Neural cell (in vitro differentiated cells): ENCODE data around the gene SMIM1. TPM values are rescaled to one million over a fixed set of nuclear protein-coding genes. Genes with fewer than 3 reads are reported as not detected.

Experiments
- H2AFZ ChIP-seq: fragments of 200-600, 300-800 bp; sonication (generic), shearing (Covaris generic); 2 replicates; pipeline ENCODE4 v1.6.0; 2014; ENCODE audit warnings: low read depth, mild to moderate bottlenecking, antibody characterized with exemption, low read length, moderate library complexity
- H3F3A ChIP-seq: fragments of 200-600 bp; shearing (Covaris generic); 2 replicates; pipeline ENCODE4 v1.6.1; 2016; ENCODE audit warnings: mild to moderate bottlenecking, moderate library complexity, mixed read lengths, antibody characterized with exemption, low read length; ENCODE audit not compliant: insufficient read depth, poor library complexity, severe bottlenecking
- H3K27ac ChIP-seq: fragments of 200-600, 300-800 bp; sonication (generic), shearing (Covaris generic); 2 replicates; pipeline ENCODE4 v1.5.1; 2014; ENCODE audit warnings: mild to moderate bottlenecking, low read length, moderate library complexity
- H3K27me3 ChIP-seq: fragments of 300-800, 200-600 bp; sonication (generic), shearing (Covaris generic); 2 replicates; pipeline ENCODE4 v1.6.0; 2014; ENCODE audit warnings: mild to moderate bottlenecking, low read depth, low read length, moderate library complexity; ENCODE audit not compliant: insufficient read depth
- H3K36me3 ChIP-seq: fragments of 300-800, 200-600 bp; sonication (generic), shearing (Covaris generic); 2 replicates; pipeline ENCODE4 v1.5.1; 2014; ENCODE audit warnings: mild to moderate bottlenecking, antibody characterized with exemption, low read length, moderate library complexity; ENCODE audit not compliant: insufficient read depth
- H3K4me2 ChIP-seq: fragments of 300-800, 200-600 bp; sonication (generic), shearing (Covaris generic); 2 replicates; pipeline ENCODE4 v1.6.0; 2014; ENCODE audit warnings: mild to moderate bottlenecking, low read length
- H3K4me3 ChIP-seq: fragments of 300-800, 200-600 bp; sonication (generic), shearing (Covaris generic); 2 replicates; pipeline ENCODE4 v1.5.1; 2014; ENCODE audit warnings: mild to moderate bottlenecking, low read length, moderate library complexity
- H3K79me2 ChIP-seq: fragments of 200-600 bp; shearing (Covaris generic); replicated peaks from 2 replicates; pipeline ENCODE4 v1.6.0; 2014; ENCODE audit warnings: mild to moderate bottlenecking, low read length, moderate library complexity; ENCODE audit not compliant: insufficient read depth
- H3K9ac ChIP-seq: fragments of 300-800, 200-600 bp; sonication (generic), shearing (Covaris generic); 2 replicates; pipeline ENCODE4 v1.6.1; 2016; ENCODE audit warnings: mild to moderate bottlenecking, low read length, mixed read lengths
- H3K9me2 ChIP-seq: fragments of 200-600 bp; shearing (Covaris generic); 2 replicates; pipeline ENCODE4 v1.6.1; 2016; ENCODE audit warnings: mild to moderate bottlenecking, low read length, mixed read lengths; ENCODE audit not compliant: insufficient read depth
- H3K9me3 ChIP-seq: fragments of 200-600, 300-800 bp; sonication (generic), shearing (Covaris generic); 2 replicates; pipeline ENCODE4 v1.6.1; 2016; ENCODE audit warnings: mild to moderate bottlenecking, mixed run types, low read length, moderate library complexity, mixed read lengths
- H4K20me1 ChIP-seq: fragments of 200-600 bp; shearing (Covaris generic); 2 replicates; pipeline ENCODE4 v1.6.1; 2016; ENCODE audit warnings: mild to moderate bottlenecking, mixed run types; ENCODE audit not compliant: insufficient read depth
- CTCF ChIP-seq: fragments of 450-650 bp; IDR thresholded peaks from 2 replicates; pipeline ENCODE4 v1.5.1; 2014; ENCODE audit warnings: antibody characterized with exemption, mild to moderate bottlenecking, moderate library complexity; ENCODE audit not compliant: poor library complexity, severe bottlenecking
- EP300 ChIP-seq: fragments of 450-650 bp; conservative IDR thresholded peaks from 2 replicates; pipeline ENCODE4 v1.6.1; 2014; ENCODE audit warnings: antibody characterized with exemption, mild to moderate bottlenecking, moderate library complexity; ENCODE audit not compliant: poor library complexity, severe bottlenecking
- EZH2 ChIP-seq: fragments of 200-600, 300-800 bp; shearing (Covaris generic), sonication (generic); IDR thresholded peaks from 2 replicates; pipeline ENCODE4 v1.6.1; 2014; ENCODE audit warnings: antibody characterized with exemption, low read length, borderline replicate concordance, mild to moderate bottlenecking; ENCODE audit not compliant: insufficient read depth, poor library complexity, severe bottlenecking
- MXI1 ChIP-seq: fragments of 450-650 bp; conservative IDR thresholded peaks from 2 replicates; pipeline ENCODE4 v1.6.1; 2014; ENCODE audit warnings: antibody characterized with exemption, mild to moderate bottlenecking; ENCODE audit not compliant: poor library complexity, severe bottlenecking
- POLR2AphosphoS5 ChIP-seq: IDR thresholded peaks from 2 replicates; pipeline ENCODE4 v1.6.1; 2012
- RAD21 ChIP-seq: fragments of 450-650 bp; conservative IDR thresholded peaks from 2 replicates; pipeline ENCODE4 v1.6.1; 2014; ENCODE audit warnings: antibody characterized with exemption, mild to moderate bottlenecking, moderate library complexity
- REST ChIP-seq: IDR thresholded peaks from 2 replicates; pipeline ENCODE4 v1.6.1; 2012; ENCODE audit warnings: borderline replicate concordance
- SMC3 ChIP-seq: fragments of 450-650 bp; conservative IDR thresholded peaks from 2 replicates; pipeline ENCODE4 v1.6.1; 2014; ENCODE audit warnings: antibody characterized with exemption, mild to moderate bottlenecking, moderate library complexity; ENCODE audit not compliant: poor library complexity
- TAF1 ChIP-seq: IDR thresholded peaks from 2 replicates; pipeline ENCODE4 v1.6.1; 2012; ENCODE audit warnings: low read depth
- polyA plus RNA-seq: library from polyadenylated mRNA; depleted of rRNA; stranded (reverse); fragments of >200 nt; gene quantifications from 2 replicates; pipeline ENCODE4 v1.2.3, GENCODE V29; 2014

Gene SMIM1
- polyA plus RNA-seq, 1 donor from 2014 or later, result not detected

- no peaks in the 10 kb centered on the region for H3K36me3 ChIP-seq
Observed at GRCh38 chr1:3774946-3775489, 2.5 kb downstream of the SMIM1 start.

More at GRCh38 chr1:3774946-3775489, 2.5 kb downstream of the SMIM1 start:
- Histone ChIP-seq H3K9ac (no peak overlapping the region), H3F3A (no peaks in the 10 kb centered on the region), H3K27ac (no peak overlapping the region), H3K9me3 (no peaks in the 10 kb centered on the region), H3K9me2 (no peaks in the 10 kb centered on the region), H3K79me2 (no peaks in the 10 kb centered on the region), H4K20me1 (no peaks in the 10 kb centered on the region), H2AFZ (no peak overlapping the region), H3K4me3 (no peak overlapping the region), H3K4me2 (no peak overlapping the region), H3K27me3 (peaks cover 4% of the 10 kb centered on the region)
- TF ChIP-seq TAF1, result no peak
- no peak for TF ChIP-seq REST
- no peak for TF ChIP-seq EZH2
- TF ChIP-seq SMC3, result no peak
- no peak for TF ChIP-seq CTCF
- no peak for TF ChIP-seq MXI1
- TF ChIP-seq EP300, result no peak
- TF ChIP-seq RAD21, result no peak
- TF ChIP-seq POLR2AphosphoS5, result no peak
